NCI-H2081 (cell line): ENCODE data around the gene PCGF2.

ENCODE experiments used
- DNase-seq, 2 experiments: peaks; one replicate each; lab custom pipeline; 2025; lab: John Stamatoyannopoulos, UW

The PCGF2 gene

GRCh38 chr17:38703742-38704605 lies 44.2 kb downstream of the PCGF2 start:
- peak; percentile 98 to 99 for DNase-seq

DNA sequence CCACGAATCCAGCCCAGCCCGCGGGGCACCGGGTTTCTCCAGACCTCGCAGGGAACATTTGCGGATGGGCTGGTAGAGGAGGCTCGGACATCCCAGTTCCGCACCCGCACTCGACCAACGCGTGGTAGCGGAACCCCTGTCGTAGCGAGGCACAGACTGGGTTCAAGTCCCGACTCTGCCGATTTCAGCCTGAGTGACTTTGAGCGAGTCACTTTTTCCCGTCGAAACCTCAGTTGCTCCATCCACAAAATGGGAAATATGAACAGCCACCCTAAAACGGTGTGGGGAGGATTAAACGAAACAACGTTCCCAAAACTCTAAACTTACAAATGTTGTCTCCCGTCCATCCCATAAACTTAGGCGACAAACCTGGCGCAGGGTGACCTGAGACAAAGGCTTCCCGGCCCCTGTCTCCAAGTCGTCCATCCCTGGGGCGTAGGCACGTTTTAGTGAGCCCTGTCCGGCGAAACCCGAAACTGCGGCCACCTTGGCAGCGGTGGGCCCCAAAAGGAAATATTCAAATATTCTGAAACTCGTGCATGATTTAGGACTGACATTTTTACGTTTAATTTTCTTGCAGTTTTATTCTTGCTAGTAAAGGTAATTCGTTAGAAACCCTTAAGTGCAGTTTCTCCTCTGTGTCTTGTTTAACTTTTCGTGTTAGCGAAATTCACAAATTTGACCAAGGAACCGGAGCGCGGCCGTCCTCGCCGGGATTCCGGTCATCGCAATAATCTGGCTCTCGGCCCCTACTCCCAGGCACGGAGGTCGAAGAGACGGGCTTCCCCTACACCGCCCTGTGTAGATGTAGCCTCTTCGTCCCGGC lies 45.0 kb downstream of the PCGF2 start:
- DNase-seq = peak in 1 of 2 experiments; percentile 45

DNA sequence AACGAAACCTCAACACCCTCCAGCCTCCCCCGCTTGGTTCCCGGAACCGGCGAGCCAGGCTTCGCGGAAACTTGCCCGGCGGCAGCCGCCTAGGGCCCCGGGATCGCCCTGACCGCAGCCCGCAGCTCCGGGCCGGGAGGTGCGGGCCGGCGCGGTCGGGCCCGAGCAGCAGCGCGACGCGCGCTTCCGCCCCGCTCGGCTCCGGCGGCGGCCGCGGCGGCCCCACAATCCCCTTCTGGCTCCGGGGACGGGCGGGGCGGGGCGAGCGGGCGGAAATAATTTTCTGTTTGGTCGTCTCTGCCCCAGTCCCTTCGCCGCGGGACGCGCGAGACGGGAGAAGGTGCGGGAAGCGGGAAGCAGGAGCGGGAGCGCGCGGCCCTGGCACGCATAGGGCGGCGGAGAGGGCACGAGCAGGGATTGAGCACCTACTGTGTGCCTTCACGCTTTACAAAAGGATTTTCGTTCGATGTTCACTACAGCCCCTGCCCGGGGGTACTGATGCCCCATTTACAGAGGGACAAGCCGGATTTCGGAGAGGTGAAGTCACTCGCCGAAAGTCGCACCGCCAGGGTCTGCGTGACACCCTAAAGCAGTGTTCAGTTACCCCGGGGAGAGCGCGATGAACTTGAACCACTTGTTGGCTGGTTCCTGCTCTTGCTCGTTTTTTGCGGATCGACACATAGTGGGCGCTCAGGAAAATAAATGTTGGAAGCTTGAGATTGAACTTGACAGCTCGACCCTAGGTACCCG lies 45.8 kb downstream of the PCGF2 start:
- peak; percentile 89 to 90 for DNase-seq

- DNase-seq = peak in 1 of 2 experiments; percentile 54
Measured at GRCh38 chr17:38701504-38702165, 46.5 kb downstream of the PCGF2 start.

DNA sequence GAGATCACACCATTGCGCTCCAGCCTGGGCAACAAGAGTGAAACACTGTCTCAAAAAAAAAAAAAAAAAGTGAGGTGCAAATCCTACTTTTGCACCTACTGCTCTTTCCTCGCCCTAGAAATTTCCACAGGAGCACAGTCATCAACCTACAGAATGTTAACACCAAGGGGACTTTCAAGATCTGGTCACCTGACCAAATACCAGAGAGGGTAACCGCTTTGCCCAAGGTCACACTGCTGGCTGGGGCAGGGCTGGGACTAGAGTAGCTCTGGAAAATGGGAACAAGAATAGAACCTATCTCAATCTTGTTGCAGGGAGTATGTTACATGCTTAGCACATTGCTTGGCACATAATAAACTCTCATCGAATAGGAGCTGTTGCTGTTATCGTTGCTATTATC lies 49.4 kb downstream of the PCGF2 start:
- no peak for DNase-seq

GRCh38 chr17:38697061-38697820 lies 50.9 kb downstream of the PCGF2 start:
- DNase-seq = no peak

- no peak for DNase-seq
Measured at GRCh38 chr17:38693700-38694329, 54.3 kb downstream of the PCGF2 start.

DNA sequence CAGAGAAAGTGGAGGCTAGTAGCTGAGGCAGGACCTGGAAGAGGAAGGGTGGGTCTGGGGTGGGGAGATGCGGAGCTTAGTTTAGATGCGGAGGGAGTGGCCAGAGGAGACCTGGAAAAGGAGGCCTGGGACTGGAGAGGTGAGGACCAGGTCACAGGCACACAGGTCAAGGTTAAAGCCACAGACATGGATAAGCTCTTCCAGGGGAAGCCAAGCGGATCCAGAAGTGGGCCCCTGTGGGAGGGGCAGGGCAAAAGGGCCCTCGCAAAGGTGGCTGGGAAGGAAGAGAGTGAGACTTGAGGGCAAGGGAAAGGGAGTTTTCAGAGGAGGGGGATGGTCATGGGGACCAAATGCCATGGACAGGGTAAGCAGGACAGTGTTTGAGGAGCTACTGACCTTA lies 57.0 kb downstream of the PCGF2 start:
- DNase-seq = no peak

DNA sequence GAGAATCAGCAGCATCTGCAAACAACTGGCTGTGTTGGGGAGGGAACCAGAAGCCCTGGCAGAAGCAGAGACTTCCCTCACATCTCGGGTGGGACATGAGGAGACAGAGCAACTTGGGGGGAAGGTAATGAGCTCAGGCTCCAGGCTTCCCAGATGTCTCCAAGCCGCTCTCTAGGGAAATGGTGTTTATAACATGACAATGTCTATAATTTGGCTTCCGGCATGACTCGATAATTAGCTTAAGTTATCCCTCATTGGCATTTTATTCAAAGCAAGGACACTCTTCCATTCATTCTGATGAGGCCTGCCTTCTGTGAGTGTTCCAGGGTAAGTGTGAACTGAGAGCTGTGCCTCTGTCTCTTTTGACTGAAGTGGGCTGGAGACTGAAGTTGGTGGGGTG lies 57.8 kb downstream of the PCGF2 start:
- DNase-seq = no peak

GRCh38 chr17:38687286-38687685 lies 60.9 kb downstream of the PCGF2 start:
- no peak for DNase-seq

- no peak for DNase-seq
Measured at GRCh38 chr17:38685491-38685890, 62.6 kb downstream of the PCGF2 start.
